OCI-LY1 (cell line): ENCODE measurements around the gene GTPBP10.

Experiments used
- CTCF ChIP-seq: fragments of 200-600 bp; sonication (generic), shearing (Covaris generic); IDR thresholded peaks from 2 replicates; pipeline ENCODE4 v1.5.1; 2017; ENCODE audit warnings: mild to moderate bottlenecking, antibody characterized with exemption, low read length, moderate library complexity, mixed read lengths
- EZH2 ChIP-seq: fragments of 200-600 bp; sonication (generic), shearing (Covaris generic); IDR thresholded peaks from 2 replicates; pipeline ENCODE4 v1.8.0; 2017; ENCODE audit warnings: borderline replicate concordance, mixed run types, mild to moderate bottlenecking, antibody characterized with exemption, low read length, moderate library complexity, mixed read lengths

- TF ChIP-seq CTCF (no peak), EZH2 (no peak)
Measured at GRCh38 chr7:90322837-90323236, 23.7 kb upstream of the GTPBP10 start.
